Calu3 (cell line): ENCODE data around the gene KSR2. TPM values are rescaled to one million over a fixed set of nuclear protein-coding genes. Genes with fewer than 3 reads are reported as not detected.

Experiments used
- BruUV-seq: library from RNA; stranded (reverse); fragments of 400-500 nt; replicated peaks from 2 replicates; lab custom pipeline; 2021; lab: Mats Ljungman, UMichigan
- CTCF ChIA-PET: fragments of 300-600 bp; sonication (Branson Sonifier 250); formaldehyde crosslinking; loops from one replicate; lab custom pipeline; 2022; ENCODE audit warnings: antibody characterized with exemption; lab: Charles Lee
- DNase-seq: peaks from one replicate; pipeline ENCODE4 v3.0.0; 2022
- H3K27ac Mint-ChIP-seq: one replicate; pipeline ENCODE4 v1.8.0; 2022; ENCODE audit warnings: mixed read lengths; ENCODE audit not compliant: unreplicated experiment
- H3K27me3 Mint-ChIP-seq: one replicate; pipeline ENCODE4 v1.8.0; 2022; ENCODE audit warnings: mixed read lengths; ENCODE audit not compliant: unreplicated experiment
- H3K36me3 Mint-ChIP-seq: one replicate; pipeline ENCODE4 v1.8.0; 2022; ENCODE audit warnings: mild to moderate bottlenecking, moderate library complexity, mixed read lengths; ENCODE audit not compliant: insufficient read depth, unreplicated experiment
- H3K4me1 Mint-ChIP-seq: one replicate; pipeline ENCODE4 v1.8.0; 2022; ENCODE audit warnings: mild to moderate bottlenecking, low read depth, mixed read lengths; ENCODE audit not compliant: unreplicated experiment
- H3K4me3 Mint-ChIP-seq: one replicate; pipeline ENCODE4 v1.8.0; 2022; ENCODE audit warnings: mild to moderate bottlenecking, low read depth, moderate library complexity, mixed read lengths; ENCODE audit not compliant: unreplicated experiment
- H3K9me3 Mint-ChIP-seq: one replicate; pipeline ENCODE4 v1.8.0; 2022; ENCODE audit warnings: low read depth, mixed read lengths; ENCODE audit not compliant: unreplicated experiment
- intact Hi-C: fragments of 100-400 bp; cut with micrococcal nuclease; formaldehyde crosslinking; loops from one replicate; pipeline ENCODE4 v1.10.0; 2022; ENCODE audit not compliant: unreplicated experiment
- total RNA-seq: library from RNA; stranded (reverse); gene quantifications from 2 replicates; pipeline ENCODE4 v1.2.3, GENCODE V29; 2022
- TF ChIP-seq, protein P1 (sequence below): fragments of 200-600 bp; IDR thresholded peaks from one replicate; pipeline ENCODE4 v1.8.0; 2022; ENCODE audit warnings: antibody characterized with exemption; ENCODE audit not compliant: unreplicated experiment

The KSR2 gene
- total RNA-seq, 1 experiment from 2014 or later, result 1.9 TPM

DNA sequence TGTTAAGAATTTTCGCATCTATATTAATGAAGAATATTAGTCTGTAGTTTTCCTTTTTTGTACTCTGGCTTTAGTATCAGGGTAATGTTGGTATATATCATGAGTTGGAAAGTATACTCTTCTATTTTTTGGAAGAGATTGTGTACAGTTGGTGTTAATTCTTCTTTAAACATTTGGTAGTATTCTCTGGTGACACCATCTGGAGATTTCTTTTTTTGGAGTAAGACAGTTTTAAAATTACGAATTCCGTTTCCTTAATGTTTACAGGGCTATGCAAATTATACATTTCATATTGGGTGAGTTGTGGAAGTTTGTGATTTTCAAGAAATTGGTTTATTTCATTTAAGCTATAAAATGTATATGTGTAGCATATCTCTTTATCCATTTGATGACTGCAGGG is 423.6 kb downstream of the KSR2 start:
- H3K9me3 Mint-ChIP-seq, result no peaks in the 10 kb centered on the region
- no peak overlapping the region for H3K27ac Mint-ChIP-seq
- H3K4me1 Mint-ChIP-seq, result no peaks in the 10 kb centered on the region
- intact Hi-C loops, result no loop called here
- TF ChIP-seq, protein P1, sequence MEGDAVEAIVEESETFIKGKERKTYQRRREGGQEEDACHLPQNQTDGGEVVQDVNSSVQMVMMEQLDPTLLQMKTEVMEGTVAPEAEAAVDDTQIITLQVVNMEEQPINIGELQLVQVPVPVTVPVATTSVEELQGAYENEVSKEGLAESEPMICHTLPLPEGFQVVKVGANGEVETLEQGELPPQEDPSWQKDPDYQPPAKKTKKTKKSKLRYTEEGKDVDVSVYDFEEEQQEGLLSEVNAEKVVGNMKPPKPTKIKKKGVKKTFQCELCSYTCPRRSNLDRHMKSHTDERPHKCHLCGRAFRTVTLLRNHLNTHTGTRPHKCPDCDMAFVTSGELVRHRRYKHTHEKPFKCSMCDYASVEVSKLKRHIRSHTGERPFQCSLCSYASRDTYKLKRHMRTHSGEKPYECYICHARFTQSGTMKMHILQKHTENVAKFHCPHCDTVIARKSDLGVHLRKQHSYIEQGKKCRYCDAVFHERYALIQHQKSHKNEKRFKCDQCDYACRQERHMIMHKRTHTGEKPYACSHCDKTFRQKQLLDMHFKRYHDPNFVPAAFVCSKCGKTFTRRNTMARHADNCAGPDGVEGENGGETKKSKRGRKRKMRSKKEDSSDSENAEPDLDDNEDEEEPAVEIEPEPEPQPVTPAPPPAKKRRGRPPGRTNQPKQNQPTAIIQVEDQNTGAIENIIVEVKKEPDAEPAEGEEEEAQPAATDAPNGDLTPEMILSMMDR, result no peak
- DNase-seq, result no peak
- CTCF ChIA-PET, result no interaction called here
- peaks cover 36% of the 10 kb centered on the region for H3K27me3 Mint-ChIP-seq
- BruUV-seq, result no TSS peak
- no peaks in the 10 kb centered on the region for H3K36me3 Mint-ChIP-seq
- no peak overlapping the region for H3K4me3 Mint-ChIP-seq

DNA sequence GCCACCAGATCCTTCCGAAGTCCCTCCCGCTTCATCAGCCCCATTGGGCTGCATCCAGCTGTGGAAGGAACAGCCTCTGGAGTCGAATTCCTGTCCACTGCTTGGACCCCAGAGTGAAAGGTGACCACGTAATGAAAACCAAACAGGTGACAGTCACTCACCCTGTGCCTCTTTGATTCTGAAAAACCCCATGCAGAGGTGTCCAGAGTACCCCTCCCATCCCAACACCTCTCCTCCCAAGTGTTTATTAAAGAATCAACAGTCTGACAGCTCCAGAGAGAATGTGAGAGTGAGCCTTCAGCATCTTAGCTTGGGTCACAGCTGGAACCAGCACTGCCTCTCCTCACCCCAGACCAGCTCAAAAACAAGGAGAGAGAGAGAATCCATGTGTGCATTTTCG is 428.8 kb downstream of the KSR2 start:
- no peaks in the 10 kb centered on the region for H3K4me1 Mint-ChIP-seq
- CTCF ChIA-PET, result no interaction called here

DNA sequence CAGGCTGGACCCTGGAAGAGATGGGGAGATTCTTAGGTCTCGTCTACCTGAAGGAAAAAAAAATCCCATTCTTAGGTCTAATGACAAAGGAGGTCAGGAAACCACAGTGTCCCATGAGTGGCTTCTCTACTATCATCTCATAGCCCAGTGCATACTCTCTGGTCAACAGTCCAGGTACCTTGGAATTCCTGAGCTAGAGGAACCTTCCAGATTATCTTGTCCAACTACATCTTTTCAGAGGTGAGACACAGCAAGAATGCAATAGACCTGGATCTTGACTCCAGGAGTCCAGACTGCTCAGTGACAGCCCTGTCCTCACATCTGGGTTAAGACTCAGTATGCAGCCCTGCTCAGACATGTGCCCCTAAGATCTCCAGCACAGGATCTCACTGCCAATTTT is 429.9 kb downstream of the KSR2 start:
- no peak for DNase-seq
- Mint-ChIP-seq H3K27ac (no peak overlapping the region), H3K4me1 (no peaks in the 10 kb centered on the region), H3K27me3 (peaks cover 52% of the 10 kb centered on the region), H3K36me3 (no peaks in the 10 kb centered on the region), H3K4me3 (no peak overlapping the region), H3K9me3 (no peaks in the 10 kb centered on the region)
- intact Hi-C loops, result no loop called here
- CTCF ChIA-PET, result no interaction called here
- BruUV-seq, result no TSS peak
- TF ChIP-seq, protein P1, result no peak

More for the DNA sequence above, 428.8 kb downstream of the KSR2 start:
- Mint-ChIP-seq H3K36me3 (no peaks in the 10 kb centered on the region), H3K4me3 (no peak overlapping the region), H3K27me3 (peaks cover 46% of the 10 kb centered on the region), H3K27ac (no peak overlapping the region), H3K9me3 (no peaks in the 10 kb centered on the region)
- no peak for DNase-seq
- intact Hi-C loops, result no loop called here
- no TSS peak for BruUV-seq
- TF ChIP-seq, protein P1, result no peak

DNA sequence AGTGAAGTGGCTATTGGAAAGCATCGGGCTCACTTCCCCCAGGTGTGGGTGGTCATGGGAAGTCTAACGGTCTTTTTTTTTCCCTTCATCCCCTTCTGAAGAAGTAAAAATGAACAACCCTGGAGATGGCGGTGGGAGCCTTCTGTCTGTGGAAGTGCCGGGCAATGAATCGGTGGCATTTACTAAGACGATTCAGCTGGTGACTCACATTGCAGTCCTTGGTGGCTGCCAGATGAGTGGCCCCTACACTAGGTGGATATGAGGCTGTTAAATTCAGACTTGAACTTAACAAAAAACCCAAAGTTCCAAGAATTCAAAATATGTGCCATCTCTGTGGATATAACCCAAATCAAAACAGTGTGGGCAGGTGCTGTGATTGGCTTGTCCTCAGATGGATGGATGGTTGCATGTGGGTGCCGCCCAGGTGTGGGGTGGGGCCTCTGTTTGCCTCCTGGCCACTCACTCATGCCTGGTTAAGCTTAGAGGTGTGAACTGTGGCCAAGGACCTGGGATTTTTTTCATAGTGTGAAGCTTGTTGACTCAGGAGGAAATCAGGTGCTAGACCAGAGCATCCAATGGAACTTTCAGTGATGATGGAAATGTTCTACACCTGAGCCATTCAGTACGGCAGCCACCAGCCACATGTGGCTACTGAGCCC is 430.6 kb downstream of the KSR2 start:
- Mint-ChIP-seq H3K36me3 (no peaks in the 10 kb centered on the region), H3K27ac (no peak overlapping the region), H3K4me3 (no peak overlapping the region), H3K9me3 (no peaks in the 10 kb centered on the region), H3K27me3 (peaks cover 52% of the 10 kb centered on the region), H3K4me1 (no peaks in the 10 kb centered on the region)
- TF ChIP-seq, protein P1, result no peak
- no peak for DNase-seq
- BruUV-seq, result no TSS peak
- intact Hi-C loops, result no loop called here
- CTCF ChIA-PET, result no interaction called here
